Erythroblast (primary cell): ENCODE data around the gene THBS4.

Source experiments
- GATA1 ChIP-seq: IDR thresholded peaks from 2 replicates; pipeline ENCODE4 v1.6.1; 2011; ENCODE audit warnings: low read depth, mild to moderate bottlenecking, control low read depth, low read length, moderate library complexity
- POLR2A ChIP-seq: IDR thresholded peaks from 2 replicates; pipeline ENCODE4 v1.6.1; 2011; ENCODE audit warnings: mild to moderate bottlenecking, low read length

GRCh38 chr5:80048084-80048780 is 13.1 kb downstream of the THBS4 start:
- TF ChIP-seq POLR2A, result no peak
- TF ChIP-seq GATA1, result no peak
